GM18520 (cell line): ENCODE measurements around the gene BTNL9.
"Not testable (repeated sequence)": the region's sequence is repeated elsewhere in the genome, so short reads cannot be mapped to it uniquely, and the experiment has no call there.

Experiments
- ATAC-seq: cut with Tn5 transposase; IDR thresholded peaks from one replicate; pipeline ENCODE4 v1.9.1; 2021; ENCODE audit not compliant: unreplicated experiment

BTNL9 gene

GRCh38 chr5:181039931-181040630, at the start of gene BTNL9:
Gene BTNL9 (plus strand): TSS chr5:181040266. CDS start chr5:181045490, 5,224 bp downstream.
- ATAC-seq = no peak

GRCh38 chr5:180990882-180991242, 49.2 kb upstream of the BTNL9 start:
- ATAC-seq = no peak

- no peak for ATAC-seq
Measured at GRCh38 chr5:181001947-181002346, 38.1 kb upstream of the BTNL9 start.

GRCh38 chr5:181005791-181006190, 34.3 kb upstream of the BTNL9 start:
- ATAC-seq = no peak

GRCh38 chr5:181008136-181008535, 31.9 kb upstream of the BTNL9 start:
- ATAC-seq = no peak

GRCh38 chr5:181010018-181010417, 30.0 kb upstream of the BTNL9 start:
- not testable (repeated sequence) for ATAC-seq

GRCh38 chr5:181014654-181015053, 25.4 kb upstream of the BTNL9 start:
- not testable (repeated sequence) for ATAC-seq

GRCh38 chr5:181017448-181017847, 22.6 kb upstream of the BTNL9 start:
- ATAC-seq = not testable (repeated sequence)

GRCh38 chr5:181020688-181021087, 19.4 kb upstream of the BTNL9 start:
- ATAC-seq = no peak

- no peak for ATAC-seq
Measured at GRCh38 chr5:181024245-181025064, 15.6 kb upstream of the BTNL9 start.

- no peak for ATAC-seq
Measured at GRCh38 chr5:181027452-181028031, 12.5 kb upstream of the BTNL9 start.

GRCh38 chr5:181028032-181028819, 11.8 kb upstream of the BTNL9 start:
- no peak for ATAC-seq

- no peak for ATAC-seq
Measured at GRCh38 chr5:181031716-181032115, 8.3 kb upstream of the BTNL9 start.

GRCh38 chr5:181035991-181036815, 3.9 kb upstream of the BTNL9 start:
- ATAC-seq = no peak

GRCh38 chr5:181036816-181037364, 3.2 kb upstream of the BTNL9 start:
- ATAC-seq = no peak

- no peak for ATAC-seq
Measured at GRCh38 chr5:181037365-181037861, 2.7 kb upstream of the BTNL9 start.

- ATAC-seq = no peak
Measured at GRCh38 chr5:181039471-181039870, 595 bp upstream of the BTNL9 start.

GRCh38 chr5:181040631-181040945, 522 bp downstream of the BTNL9 start:
- no peak for ATAC-seq

GRCh38 chr5:181041043-181041442, 977 bp downstream of the BTNL9 start:
- ATAC-seq = no peak
